ENCODE measurements around the gene JOSD1. TPM values are rescaled to one million over a fixed set of nuclear protein-coding genes. Genes with fewer than 3 reads are reported as not detected.

The JOSD1 gene
- total RNA-seq, 1 experiment from 2014 or later: 19.2 TPM

- no peaks in the 10 kb centered on the region for H3K23me2 ChIP-seq (ENCODE audit: insufficient read length, low read depth, low read length, poor library complexity, severe bottlenecking)
- TF ChIP-seq, protein P1, sequence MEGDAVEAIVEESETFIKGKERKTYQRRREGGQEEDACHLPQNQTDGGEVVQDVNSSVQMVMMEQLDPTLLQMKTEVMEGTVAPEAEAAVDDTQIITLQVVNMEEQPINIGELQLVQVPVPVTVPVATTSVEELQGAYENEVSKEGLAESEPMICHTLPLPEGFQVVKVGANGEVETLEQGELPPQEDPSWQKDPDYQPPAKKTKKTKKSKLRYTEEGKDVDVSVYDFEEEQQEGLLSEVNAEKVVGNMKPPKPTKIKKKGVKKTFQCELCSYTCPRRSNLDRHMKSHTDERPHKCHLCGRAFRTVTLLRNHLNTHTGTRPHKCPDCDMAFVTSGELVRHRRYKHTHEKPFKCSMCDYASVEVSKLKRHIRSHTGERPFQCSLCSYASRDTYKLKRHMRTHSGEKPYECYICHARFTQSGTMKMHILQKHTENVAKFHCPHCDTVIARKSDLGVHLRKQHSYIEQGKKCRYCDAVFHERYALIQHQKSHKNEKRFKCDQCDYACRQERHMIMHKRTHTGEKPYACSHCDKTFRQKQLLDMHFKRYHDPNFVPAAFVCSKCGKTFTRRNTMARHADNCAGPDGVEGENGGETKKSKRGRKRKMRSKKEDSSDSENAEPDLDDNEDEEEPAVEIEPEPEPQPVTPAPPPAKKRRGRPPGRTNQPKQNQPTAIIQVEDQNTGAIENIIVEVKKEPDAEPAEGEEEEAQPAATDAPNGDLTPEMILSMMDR (conservative IDR thresholded peaks at IDR 0.05): no peak
- no peak overlapping the region for H3K27ac ChIP-seq (ENCODE audit: insufficient read length, low read depth, low read length)
- H3K18ac ChIP-seq (ENCODE audit: insufficient read length, low read depth, low read length): no peak overlapping the region
- H3K23ac ChIP-seq (ENCODE audit: insufficient read length, low read depth, low read length): no peak overlapping the region
- no peak overlapping the region for H4K91ac ChIP-seq (ENCODE audit: insufficient read length, low read depth, low read length)
- Mint-ChIP-seq H3K9me3 (no peaks in the 10 kb centered on the region), H3K4me1 (no peaks in the 10 kb centered on the region), H3K36me3 (ENCODE audit: insufficient read depth in 1 of 3, low read depth in 3 of 3) (peaks cover 45 to 98% (median 78%) of the 10 kb centered on the region in 3 experiments; a peak in 6 of 7 replicates), H3K27me3 (ENCODE audit: low read depth) (no peaks in the 10 kb centered on the region), H3K4me3 (no peak overlapping the region), H3K27ac (no peak overlapping the region)
- no peaks in the 10 kb centered on the region for H3K79me1 ChIP-seq (ENCODE audit: insufficient read depth, low read depth, low read length, poor library complexity, severe bottlenecking)
- no peaks in the 10 kb centered on the region for H3K4me1 ChIP-seq (ENCODE audit: insufficient read depth, low read length)
- no peaks in the 10 kb centered on the region for H3K79me2 ChIP-seq (ENCODE audit: insufficient read depth, low read length)
- H3K4me2 ChIP-seq (ENCODE audit: insufficient read depth, insufficient read length, low read length): no peak overlapping the region
- no peak overlapping the region for H2BK20ac ChIP-seq (ENCODE audit: low read depth, low read length, poor library complexity, severe bottlenecking)
- no CpG with 5 or more reads among the region's 6 CpGs for WGBS (ENCODE audit: extremely low coverage, insufficient read length, low lambda C conversion rate)
- no peak overlapping the region for H2BK5ac ChIP-seq (ENCODE audit: insufficient read length, low read length)
- no peak overlapping the region for H3K14ac ChIP-seq (ENCODE audit: insufficient read depth, low read length)
- no peaks in the 10 kb centered on the region for H3K9me3 ChIP-seq (ENCODE audit: control insufficient read depth, low read depth, low read length)
- no peak overlapping the region for H2BK12ac ChIP-seq (ENCODE audit: insufficient read length, low read depth, low read length)
- no peak overlapping the region for H2AFZ ChIP-seq (ENCODE audit: low read length)
- no peak overlapping the region for H4K5ac ChIP-seq (ENCODE audit: insufficient read length, low read depth, low read length)
- H3K27me3 ChIP-seq (ENCODE audit: insufficient read depth, low read length): no peaks in the 10 kb centered on the region
- no peak overlapping the region for H3K4ac ChIP-seq (ENCODE audit: low read depth, low read length)
- H2BK120ac ChIP-seq (ENCODE audit: low read depth, low read length, poor library complexity, severe bottlenecking): no peak overlapping the region
- no peak overlapping the region for H3K9ac ChIP-seq (ENCODE audit: extremely low read depth, insufficient read length, low read length)
- no peaks in the 10 kb centered on the region for H4K20me1 ChIP-seq (ENCODE audit: control insufficient read depth, insufficient read depth, insufficient read length)
- no peak overlapping the region for H3T11ph ChIP-seq (ENCODE audit: low read length)
- H3K56ac ChIP-seq (ENCODE audit: insufficient read length, low read depth, low read length): no peak overlapping the region
- no peak overlapping the region for H2BK15ac ChIP-seq (ENCODE audit: low read depth, low read length)
- no peak for DNase-seq
- no peak overlapping the region for H2AK5ac ChIP-seq (ENCODE audit: insufficient read length, low read length)
- H4K8ac ChIP-seq (replicated peaks; ENCODE audit: insufficient read length, low read depth, low read length): no peak overlapping the region
These were observed 29.2 kb upstream of the JOSD1 start for GRCh38 chr22:38729946-38730345.
